CD4-positive, CD25-positive, alpha-beta regulatory T cell (primary cell): Measurements from ENCODE around the gene CLECL1. TPM values are rescaled to one million over a fixed set of nuclear protein-coding genes. Genes with fewer than 3 reads are reported as not detected.
A peak's percentile ranks its signal among the peaks of the same experiment; 100 is the strongest.
"Not testable (repeated sequence)": the region's sequence is repeated elsewhere in the genome, so short reads cannot be mapped to it uniquely, and the experiment has no call there.

Experiments used
- ATAC-seq, 2 donors: fragments of 150-1000 bp; cut with Tn5 transposase; one replicate each; pipeline ENCODE4 v1.10.0; 2021; ENCODE audit warnings: low read depth in 2 of 2, moderate number of reproducible peaks in 2 of 2, moderate library complexity in 1 of 2
- DNase-seq, 3 donors: peaks; one replicate each; pipeline versions ENCODE4 v3.0.0 to v3.0.0-alpha.2; 2012 to 2022; ENCODE audit warnings: mixed read lengths in 1 of 3
- H3K27ac ChIP-seq: one replicate; pipeline ENCODE4 v1.7.0; 2013; ENCODE audit warnings: mild to moderate bottlenecking, low read length; ENCODE audit not compliant: insufficient read depth, poor library complexity, severe bottlenecking
- H3K27me3 ChIP-seq: one replicate; pipeline ENCODE4 v1.7.0; 2013; ENCODE audit warnings: low read length; ENCODE audit not compliant: control insufficient read depth, insufficient read depth
- H3K36me3 ChIP-seq: one replicate; pipeline ENCODE4 v1.7.0; 2013; ENCODE audit warnings: mild to moderate bottlenecking, low read length, moderate library complexity; ENCODE audit not compliant: control insufficient read depth, insufficient read depth
- H3K4me1 ChIP-seq: 2 replicates; pipeline ENCODE4 v1.7.0; 2013; ENCODE audit warnings: mild to moderate bottlenecking, low read length; ENCODE audit not compliant: insufficient read depth, control insufficient read depth, poor library complexity, severe bottlenecking
- H3K4me3 ChIP-seq: one replicate; pipeline ENCODE4 v1.7.0; 2013; ENCODE audit warnings: low read depth, mild to moderate bottlenecking, low read length, moderate library complexity
- H3K9me3 ChIP-seq, 2 experiments: 1 replicate in 1 of 2; 2 replicates in 1 of 2; pipeline ENCODE4 v1.7.0; 2013; ENCODE audit warnings: low read length in 2 of 2, mild to moderate bottlenecking in 1 of 2, moderate library complexity in 1 of 2; ENCODE audit not compliant: control insufficient read depth in 2 of 2
- H3K27ac Mint-ChIP-seq, 3 donors: one replicate each; pipeline ENCODE4 v1.8.0; 2020 to 2022; ENCODE audit warnings: mild to moderate bottlenecking in 3 of 3, mixed read lengths in 3 of 3, moderate library complexity in 2 of 3
- H3K27me3 Mint-ChIP-seq: one replicate; pipeline ENCODE4 v1.8.0; 2022; ENCODE audit warnings: mild to moderate bottlenecking, mixed read lengths
- H3K36me3 Mint-ChIP-seq: one replicate; pipeline ENCODE4 v1.8.0; 2020; ENCODE audit warnings: mixed read lengths
- H3K4me1 Mint-ChIP-seq, 4 donors: one replicate each; pipeline ENCODE4 v1.8.0; 2020 to 2022; ENCODE audit warnings: mixed read lengths in 4 of 4, mild to moderate bottlenecking in 1 of 4
- H3K4me3 Mint-ChIP-seq, 4 donors: one replicate each; pipeline ENCODE4 v1.8.0; 2020 to 2022; ENCODE audit warnings: mild to moderate bottlenecking in 4 of 4, mixed read lengths in 4 of 4, moderate library complexity in 3 of 4
- H3K9me3 Mint-ChIP-seq, 7 donors: one replicate each; pipeline ENCODE4 v1.8.0; 2020 to 2022; ENCODE audit warnings: mixed read lengths in 7 of 7, mild to moderate bottlenecking in 3 of 7, moderate library complexity in 2 of 7
- polyA plus RNA-seq, 4 donors: library from polyadenylated mRNA; unstranded; fragments of 300-500 nt; fragmentation: Illumina TruSeq; gene quantifications; one replicate each; pipeline ENCODE4 v1.2.3, GENCODE V29; 2021
- total RNA-seq: library from RNA; stranded (reverse); gene quantifications from one replicate; pipeline ENCODE4 v1.2.3, GENCODE V29; 2022

Gene CLECL1
- total and polyA plus RNA-seq, 5 donors from 2014 or later = 0.84 TPM; not detected in 4

DNA sequence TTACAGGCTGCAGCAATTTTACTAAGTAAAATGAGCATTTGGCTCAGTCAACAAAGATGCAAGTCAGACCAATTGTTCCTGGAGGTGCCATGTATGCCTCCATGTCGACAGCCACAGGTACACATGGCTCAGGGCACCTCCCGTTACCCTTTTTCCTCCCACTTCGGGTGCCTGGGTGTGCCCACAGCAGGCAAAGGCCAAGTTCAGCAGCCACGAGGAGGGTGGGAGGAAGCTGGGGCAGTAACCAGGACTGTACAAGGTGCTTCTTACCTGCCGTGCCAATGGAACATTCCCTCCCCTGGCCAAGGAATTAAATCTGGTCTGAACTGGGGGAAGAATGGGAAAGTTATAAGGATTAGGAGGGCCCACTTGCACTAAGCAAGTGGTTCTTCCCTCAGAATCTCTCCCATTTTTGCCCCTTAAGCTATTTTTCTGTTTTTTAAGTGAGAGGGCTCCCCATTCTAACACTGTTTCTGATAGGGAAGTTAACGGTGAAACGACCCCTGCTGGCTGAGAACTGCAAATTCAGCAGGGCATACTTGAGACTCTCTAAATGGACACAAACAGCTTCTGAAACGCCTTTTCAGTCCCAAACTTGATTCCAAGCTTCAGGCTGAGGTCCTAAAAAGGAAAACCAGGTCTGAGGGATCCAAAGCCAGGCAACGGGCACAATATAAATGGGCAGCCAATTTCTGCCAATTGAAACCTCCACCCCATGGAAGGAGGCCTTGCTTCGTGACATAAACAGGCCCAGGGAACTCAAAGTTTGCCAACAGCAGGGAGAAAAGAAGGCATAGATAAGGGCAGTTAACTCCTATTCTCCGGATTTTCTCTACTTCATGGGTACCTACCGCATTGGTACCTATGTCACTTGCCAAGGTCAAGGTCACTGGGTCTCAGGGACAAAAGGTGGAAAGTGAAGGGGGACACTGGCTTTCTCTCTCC lies 24.8 kb downstream of the CLECL1 start:
- H3K27ac ChIP-seq = peak overlapping the region; percentile 65
- no peaks in the 10 kb centered on the region for H3K27me3 ChIP-seq
- Mint-ChIP-seq H3K27ac (peak overlapping the region; percentile 89 to 94 (median 94)), H3K9me3 (peaks cover 0 to 5% (median 0%) of the 10 kb centered on the region in 7 donors), H3K4me3 (peak overlapping the region; percentile 8 to 87 (median 82)), H3K4me1 (peaks cover 31 to 56% (median 37%) of the 10 kb centered on the region in 4 donors), H3K36me3 (peaks cover 6% of the 10 kb centered on the region), H3K27me3 (no peaks in the 10 kb centered on the region)
- DNase-seq (peak; percentile 49 to 85 (median 76)), ATAC-seq (peak; percentile 77 to 78)
- H3K4me1 ChIP-seq = peaks cover 27% of the 10 kb centered on the region
- peak overlapping the region; percentile 59 for H3K4me3 ChIP-seq
- no peaks in the 10 kb centered on the region for H3K9me3 ChIP-seq
- no peaks in the 10 kb centered on the region for H3K36me3 ChIP-seq

- ATAC-seq (no peak), DNase-seq (no peak)
- Mint-ChIP-seq H3K27me3 (no peaks in the 10 kb centered on the region), H3K36me3 (peaks cover 6% of the 10 kb centered on the region), H3K27ac (peak overlapping the region; percentile 89 to 94 (median 94)), H3K4me3 (peak overlapping the region; percentile 8 to 87 (median 82)), H3K9me3 (peaks cover 0 to 5% (median 0%) of the 10 kb centered on the region in 7 donors), H3K4me1 (peaks cover 39 to 63% (median 44%) of the 10 kb centered on the region in 4 donors)
- peaks cover 32% of the 10 kb centered on the region for H3K4me1 ChIP-seq
- no peaks in the 10 kb centered on the region for H3K36me3 ChIP-seq
- peak overlapping the region; percentile 65 for H3K27ac ChIP-seq
- peak overlapping the region; percentile 59 for H3K4me3 ChIP-seq
- no peaks in the 10 kb centered on the region for H3K27me3 ChIP-seq
- no peaks in the 10 kb centered on the region for H3K9me3 ChIP-seq
Observed at GRCh38 chr12:9707356-9707755, 25.5 kb downstream of the CLECL1 start.

DNA sequence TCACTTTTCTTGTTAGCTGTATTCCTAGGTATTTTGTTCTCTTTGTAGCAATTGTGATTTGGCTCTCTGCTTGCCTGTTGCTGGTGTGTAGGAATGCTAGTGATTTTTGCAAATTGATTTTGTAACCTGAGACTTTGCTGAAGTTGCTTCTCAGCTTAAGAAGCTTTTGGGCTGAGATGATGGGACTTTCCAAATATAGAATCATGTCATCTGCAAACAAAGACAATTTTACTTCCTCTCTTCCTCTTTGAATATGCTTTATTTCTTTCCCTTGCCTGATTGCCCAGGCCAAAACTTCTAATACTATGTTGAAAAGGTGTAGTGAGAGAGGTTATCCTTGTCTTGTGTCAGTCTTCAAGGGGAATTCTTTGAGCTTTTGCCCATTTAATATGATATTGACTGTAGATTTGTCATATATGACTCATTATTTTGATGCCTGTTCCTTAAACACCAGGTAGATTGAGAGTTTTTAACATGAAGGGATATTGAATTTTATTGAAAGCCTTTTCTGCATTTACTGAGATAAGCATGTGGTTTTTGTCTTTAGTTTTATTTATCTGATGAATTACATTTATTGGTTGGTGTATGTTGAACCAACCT lies 26.7 kb downstream of the CLECL1 start:
- Histone ChIP-seq H3K36me3 (no peaks in the 10 kb centered on the region), H3K4me1 (peaks cover 44% of the 10 kb centered on the region), H3K27me3 (no peaks in the 10 kb centered on the region), H3K27ac (peak overlapping the region; percentile 30), H3K9me3 (no peaks in the 10 kb centered on the region), H3K4me3 (no peak overlapping the region)
- H3K4me3 Mint-ChIP-seq = peak overlapping the region; percentile 39 to 71 (median 56)
- ATAC-seq (no peak), DNase-seq (no peak)
- peaks cover 43 to 72% (median 54%) of the 10 kb centered on the region in 4 donors for H3K4me1 Mint-ChIP-seq
- peaks cover 6% of the 10 kb centered on the region for H3K36me3 Mint-ChIP-seq
- no peaks in the 10 kb centered on the region for H3K27me3 Mint-ChIP-seq
- H3K27ac Mint-ChIP-seq = peak overlapping the region; percentile 43 to 68 (median 64)
- H3K9me3 Mint-ChIP-seq = peaks cover 0 to 6% (median 0%) of the 10 kb centered on the region in 7 donors

DNA sequence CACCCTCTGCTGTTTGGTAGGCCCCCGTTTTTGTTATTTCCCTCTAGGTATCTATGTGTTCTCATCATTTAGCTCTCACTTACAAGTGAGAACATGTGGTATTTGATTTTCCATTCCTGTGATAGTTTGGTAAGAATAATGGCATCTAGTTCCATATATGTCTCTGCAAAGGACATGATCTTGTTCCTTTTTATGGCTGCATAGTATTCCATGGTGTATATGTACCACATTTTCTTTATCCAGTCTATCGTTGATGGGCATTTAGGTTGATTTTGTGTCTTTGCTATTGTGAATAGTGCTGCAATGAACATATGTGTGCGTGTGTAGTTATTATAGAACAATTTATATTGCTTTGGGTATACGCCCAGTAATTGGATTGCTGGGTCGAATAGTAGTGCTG lies 28.3 kb downstream of the CLECL1 start:
- H3K27ac Mint-ChIP-seq, H3K27me3 Mint-ChIP-seq, ATAC-seq, H3K4me3 ChIP-seq, H3K36me3 Mint-ChIP-seq, H3K36me3 ChIP-seq, H3K27ac ChIP-seq, H3K27me3 ChIP-seq, H3K9me3 ChIP-seq, DNase-seq, H3K4me3 Mint-ChIP-seq: not testable (repeated sequence)
- Mint-ChIP-seq H3K4me1 (peaks cover 57 to 87% (median 67%) of the 10 kb centered on the region in 4 donors), H3K9me3 (peaks cover 0 to 10% (median 1%) of the 10 kb centered on the region in 7 donors)
- H3K4me1 ChIP-seq = peaks cover 50% of the 10 kb centered on the region

DNA sequence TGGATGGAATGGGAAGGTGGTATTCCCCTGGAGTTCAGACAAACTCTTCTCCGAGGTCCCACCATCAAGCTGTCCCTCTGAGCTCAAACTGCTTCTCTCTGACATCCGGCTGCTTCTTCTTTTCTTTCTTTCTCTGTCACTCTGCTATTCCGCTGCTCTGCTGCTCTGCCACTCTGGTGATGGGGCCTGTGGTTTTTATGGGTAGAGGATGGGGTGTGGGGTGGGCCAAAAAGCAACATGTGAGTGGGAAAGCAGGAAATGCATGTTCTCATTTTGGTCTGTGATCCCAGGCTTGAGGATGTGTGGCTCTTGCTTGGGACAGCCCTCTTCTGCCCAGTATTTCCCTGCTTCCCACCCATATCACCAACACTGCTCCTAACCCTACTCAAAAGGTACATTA lies 30.6 kb downstream of the CLECL1 start:
- Mint-ChIP-seq H3K36me3 (peaks cover 11% of the 10 kb centered on the region), H3K4me3 (peak overlapping the region; percentile 4 to 77 (median 42)), H3K27me3 (no peaks in the 10 kb centered on the region), H3K9me3 (peaks cover 0 to 24% (median 3%) of the 10 kb centered on the region in 7 donors), H3K27ac (peak overlapping the region; percentile 69 to 91 (median 77)), H3K4me1 (peaks cover 53 to 79% (median 67%) of the 10 kb centered on the region in 4 donors)
- Histone ChIP-seq H3K36me3 (no peaks in the 10 kb centered on the region), H3K4me1 (peaks cover 39% of the 10 kb centered on the region), H3K27ac (peak overlapping the region; percentile 43), H3K27me3 (no peaks in the 10 kb centered on the region), H3K9me3 (peaks cover 5 to 11% of the 10 kb centered on the region in 2 experiments), H3K4me3 (peak overlapping the region; percentile 57)
- DNase-seq (peak; percentile 10 to 73 (median 46)), ATAC-seq (peak; percentile 56 to 63)

GRCh38 chr12:9701380-9702154 lies 31.3 kb downstream of the CLECL1 start:
- peak; percentile 34 to 40 for ATAC-seq
- peak overlapping the region; percentile 57 for H3K4me3 ChIP-seq
- peaks cover 10 to 12% of the 10 kb centered on the region in 2 experiments for H3K9me3 ChIP-seq
- Mint-ChIP-seq H3K36me3 (peaks cover 14% of the 10 kb centered on the region), H3K4me1 (peaks cover 50 to 76% (median 64%) of the 10 kb centered on the region in 4 donors), H3K27ac (peak overlapping the region; percentile 69 to 91 (median 77)), H3K27me3 (no peaks in the 10 kb centered on the region), H3K9me3 (peaks cover 0 to 28% (median 3%) of the 10 kb centered on the region in 7 donors), H3K4me3 (peak overlapping the region in 3 of 4 donors; percentile 36 to 77 (median 64))
- H3K27ac ChIP-seq = peak overlapping the region; percentile 43
- no peaks in the 10 kb centered on the region for H3K36me3 ChIP-seq
- H3K4me1 ChIP-seq = peaks cover 35% of the 10 kb centered on the region
- no peaks in the 10 kb centered on the region for H3K27me3 ChIP-seq
- DNase-seq = no peak

- H3K4me1 ChIP-seq = peaks cover 27% of the 10 kb centered on the region
- Mint-ChIP-seq H3K4me1 (peaks cover 47 to 67% (median 57%) of the 10 kb centered on the region in 4 donors), H3K9me3 (peaks cover 0 to 35% (median 4%) of the 10 kb centered on the region in 7 donors), H3K36me3 (peaks cover 21% of the 10 kb centered on the region), H3K27me3 (no peaks in the 10 kb centered on the region), H3K27ac (peak overlapping the region; percentile 23 to 69 (median 27)), H3K4me3 (peak overlapping the region in 1 of 4 donors; percentile 36)
- no peak for ATAC-seq
- DNase-seq = no peak
- H3K27me3 ChIP-seq = no peaks in the 10 kb centered on the region
- H3K36me3 ChIP-seq = peaks cover 1% of the 10 kb centered on the region
- H3K27ac ChIP-seq = peak overlapping the region; percentile 44
- H3K9me3 ChIP-seq = peaks cover 12% of the 10 kb centered on the region in 2 experiments
- H3K4me3 ChIP-seq = peak overlapping the region; percentile 7
Observed at GRCh38 chr12:9700606-9700956, 32.3 kb downstream of the CLECL1 start.
